CD8-positive, alpha-beta memory T cell (primary cell): ENCODE measurements around the gene NOC4L. TPM values are rescaled to one million over a fixed set of nuclear protein-coding genes. Genes with fewer than 3 reads are reported as not detected.

Source experiments
- CTCF ChIA-PET: fragments of 350-600 bp; sonication (Branson Sonifier 250); formaldehyde crosslinking; loops from one replicate; lab custom pipeline; 2021; ENCODE audit warnings: antibody characterized with exemption; lab: Charles Lee
- POLR2A ChIA-PET: fragments of 350-600 bp; sonication (Branson Sonifier 250); formaldehyde crosslinking; loops from one replicate; lab custom pipeline; 2021; ENCODE audit warnings: antibody characterized with exemption; lab: Charles Lee
- DNase-seq, 5 donors: peaks; one replicate each; pipeline versions ENCODE4 v3.0.0 to v3.0.0-alpha.2; 2020 to 2022; ENCODE audit warnings: mixed read lengths in 1 of 5
- H3K27ac ChIP-seq: one replicate; pipeline ENCODE4 v1.7.0; 2013; ENCODE audit warnings: low read depth, mild to moderate bottlenecking, low read length, moderate library complexity
- H3K27me3 ChIP-seq: 2 replicates; pipeline ENCODE4 v1.7.0; 2013; ENCODE audit warnings: low read length, mild to moderate bottlenecking; ENCODE audit not compliant: insufficient read depth, poor library complexity, severe bottlenecking
- H3K36me3 ChIP-seq: 2 replicates; pipeline ENCODE4 v1.7.0; 2013; ENCODE audit warnings: mild to moderate bottlenecking, low read length, moderate library complexity; ENCODE audit not compliant: insufficient read depth
- H3K4me1 ChIP-seq: 2 replicates; pipeline ENCODE4 v1.7.0; 2013; ENCODE audit warnings: mild to moderate bottlenecking, low read length, moderate library complexity; ENCODE audit not compliant: insufficient read depth
- H3K4me3 ChIP-seq: 2 replicates; pipeline ENCODE4 v1.7.0; 2013; ENCODE audit warnings: mild to moderate bottlenecking, low read length
- H3K9me3 ChIP-seq: 2 replicates; pipeline ENCODE4 v1.7.0; 2013; ENCODE audit warnings: mild to moderate bottlenecking, low read length
- H3K27ac Mint-ChIP-seq, 8 donors: one replicate each; pipeline ENCODE4 v1.8.0; 2020 to 2021; ENCODE audit warnings: mixed read lengths in 8 of 8, mild to moderate bottlenecking in 6 of 8, inconsistent platforms in 3 of 8, moderate library complexity in 3 of 8
- H3K27me3 Mint-ChIP-seq, 2 donors: one replicate each; pipeline ENCODE4 v1.8.0; 2020 to 2021; ENCODE audit warnings: mixed read lengths in 2 of 2, mild to moderate bottlenecking in 1 of 2, moderate library complexity in 1 of 2
- H3K36me3 Mint-ChIP-seq, 3 donors: one replicate each; pipeline ENCODE4 v1.8.0; 2020 to 2021; ENCODE audit warnings: mixed read lengths in 3 of 3, inconsistent platforms in 1 of 3, mild to moderate bottlenecking in 1 of 3
- H3K4me1 Mint-ChIP-seq, 3 donors: one replicate each; pipeline ENCODE4 v1.8.0; 2020 to 2021; ENCODE audit warnings: mixed read lengths in 3 of 3, inconsistent platforms in 1 of 3, mild to moderate bottlenecking in 1 of 3
- H3K4me3 Mint-ChIP-seq, 7 donors: one replicate each; pipeline ENCODE4 v1.8.0; 2020 to 2021; ENCODE audit warnings: mixed read lengths in 7 of 7, mild to moderate bottlenecking in 6 of 7, moderate library complexity in 4 of 7, inconsistent platforms in 2 of 7
- H3K9me3 Mint-ChIP-seq, 5 donors: one replicate each; pipeline ENCODE4 v1.8.0; 2020 to 2022; ENCODE audit warnings: mixed read lengths in 5 of 5, mild to moderate bottlenecking in 3 of 5, moderate library complexity in 2 of 5, inconsistent platforms in 1 of 5
- polyA plus RNA-seq: library from polyadenylated mRNA; unstranded; fragments of 300-500 nt; fragmentation: Illumina TruSeq; gene quantifications from one replicate; pipeline ENCODE4 v1.2.3, GENCODE V29; 2021
- total RNA-seq, 2 experiments: library from RNA; stranded (reverse); gene quantifications; one replicate each; pipeline ENCODE4 v1.2.3, GENCODE V29; 2021

Gene NOC4L
- total and polyA plus RNA-seq, 3 experiments from 2014 or later: 25.1 to 56.0 (median 55.7) TPM

- CTCF ChIA-PET: interaction anchor here (1.2 to 1.9 kb wide), 3 partner anchors 9 to 57 kb away, joined by 3 to 5 read pairs (median 4); no protein-coding TSS in a partner anchor
- no peaks in the 10 kb centered on the region for H3K9me3 ChIP-seq
- peak overlapping the region in 4 of 7 donors; percentile 15 to 59 (median 28) for H3K4me3 Mint-ChIP-seq
- POLR2A ChIA-PET: interaction anchor here (1.3 kb wide), 1 partner anchor 23 kb away, joined by 4 read pairs; no protein-coding TSS in a partner anchor
- H3K36me3 ChIP-seq: no peaks in the 10 kb centered on the region
- peaks cover 21% of the 10 kb centered on the region for H3K4me1 ChIP-seq
- no peaks in the 10 kb centered on the region for H3K9me3 Mint-ChIP-seq
- peaks cover 7 to 24% (median 8%) of the 10 kb centered on the region in 3 donors for H3K4me1 Mint-ChIP-seq
- no peak overlapping the region for H3K4me3 ChIP-seq
- no peaks in the 10 kb centered on the region for H3K36me3 Mint-ChIP-seq
- H3K27me3 Mint-ChIP-seq: no peaks in the 10 kb centered on the region
- H3K27ac ChIP-seq: no peak overlapping the region
- H3K27me3 ChIP-seq: no peaks in the 10 kb centered on the region
- DNase-seq: peak in 2 of 5 donors; percentile 33 to 44
- H3K27ac Mint-ChIP-seq: no peak overlapping the region
Observed at GRCh38 chr12:132162508-132163031, 18.3 kb downstream of the NOC4L start.

GRCh38 chr12:132163041-132163910 lies 19.0 kb downstream of the NOC4L start:
- Mint-ChIP-seq H3K4me1 (peaks cover 7 to 24% (median 8%) of the 10 kb centered on the region in 3 donors), H3K36me3 (no peaks in the 10 kb centered on the region), H3K4me3 (peak overlapping the region in 3 of 7 donors; percentile 37 to 62 (median 52)), H3K9me3 (no peaks in the 10 kb centered on the region), H3K27ac (peak overlapping the region in 2 of 8 donors; percentile 11 to 27), H3K27me3 (no peaks in the 10 kb centered on the region)
- no peak overlapping the region for H3K4me3 ChIP-seq
- H3K4me1 ChIP-seq: peaks cover 26% of the 10 kb centered on the region
- no peaks in the 10 kb centered on the region for H3K9me3 ChIP-seq
- H3K36me3 ChIP-seq: no peaks in the 10 kb centered on the region
- H3K27me3 ChIP-seq: no peaks in the 10 kb centered on the region
- POLR2A ChIA-PET: interaction anchor here (1.3 kb wide), 1 partner anchor 22 kb away, joined by 4 read pairs; no protein-coding TSS in a partner anchor
- CTCF ChIA-PET: interaction anchor here (1.2 to 1.9 kb wide), 3 partner anchors 9 to 56 kb away, joined by 3 to 5 read pairs (median 4); no protein-coding TSS in a partner anchor
- H3K27ac ChIP-seq: no peak overlapping the region
- DNase-seq: peak in 1 of 5 donors; percentile 39

GRCh38 chr12:132163911-132164288 lies 19.6 kb downstream of the NOC4L start:
- Mint-ChIP-seq H3K9me3 (no peaks in the 10 kb centered on the region), H3K36me3 (no peaks in the 10 kb centered on the region), H3K4me1 (peaks cover 7 to 24% (median 8%) of the 10 kb centered on the region in 3 donors), H3K27ac (peak overlapping the region in 2 of 8 donors; percentile 4 to 12), H3K4me3 (peak overlapping the region in 2 of 7 donors; percentile 14 to 15), H3K27me3 (no peaks in the 10 kb centered on the region)
- CTCF ChIA-PET: interaction anchor here (1.9 kb wide), 1 partner anchor 25 kb away, joined by 5 read pairs; no protein-coding TSS in a partner anchor
- Histone ChIP-seq H3K4me1 (peaks cover 27% of the 10 kb centered on the region), H3K9me3 (no peaks in the 10 kb centered on the region), H3K27me3 (no peaks in the 10 kb centered on the region), H3K27ac (no peak overlapping the region), H3K36me3 (no peaks in the 10 kb centered on the region), H3K4me3 (no peak overlapping the region)
- POLR2A ChIA-PET: no interaction called here
- DNase-seq: no peak

GRCh38 chr12:132164426-132164825 lies 20.2 kb downstream of the NOC4L start:
- H3K27me3 ChIP-seq: no peaks in the 10 kb centered on the region
- peaks cover 27% of the 10 kb centered on the region for H3K4me1 ChIP-seq
- no peaks in the 10 kb centered on the region for H3K27me3 Mint-ChIP-seq
- no peaks in the 10 kb centered on the region for H3K9me3 Mint-ChIP-seq
- POLR2A ChIA-PET: no interaction called here
- no peak for DNase-seq
- peaks cover 7 to 24% (median 8%) of the 10 kb centered on the region in 3 donors for H3K4me1 Mint-ChIP-seq
- no peaks in the 10 kb centered on the region for H3K9me3 ChIP-seq
- CTCF ChIA-PET: no interaction called here
- no peak overlapping the region for H3K27ac ChIP-seq
- H3K36me3 ChIP-seq: no peaks in the 10 kb centered on the region
- no peak overlapping the region for H3K27ac Mint-ChIP-seq
- no peaks in the 10 kb centered on the region for H3K36me3 Mint-ChIP-seq
- peak overlapping the region in 1 of 7 donors; percentile 14 for H3K4me3 Mint-ChIP-seq
- H3K4me3 ChIP-seq: no peak overlapping the region

- no peak overlapping the region for H3K27ac ChIP-seq
- no peaks in the 10 kb centered on the region for H3K36me3 Mint-ChIP-seq
- no peak overlapping the region for H3K4me3 Mint-ChIP-seq
- no peak overlapping the region for H3K27ac Mint-ChIP-seq
- no peaks in the 10 kb centered on the region for H3K9me3 Mint-ChIP-seq
- H3K36me3 ChIP-seq: no peaks in the 10 kb centered on the region
- ChIA-PET CTCF (no interaction called here), POLR2A (no interaction called here)
- DNase-seq: no peak
- H3K4me1 ChIP-seq: peaks cover 27% of the 10 kb centered on the region
- no peaks in the 10 kb centered on the region for H3K27me3 ChIP-seq
- peaks cover 7 to 24% (median 8%) of the 10 kb centered on the region in 3 donors for H3K4me1 Mint-ChIP-seq
- H3K4me3 ChIP-seq: no peak overlapping the region
- no peaks in the 10 kb centered on the region for H3K27me3 Mint-ChIP-seq
- no peaks in the 10 kb centered on the region for H3K9me3 ChIP-seq
Observed at GRCh38 chr12:132165584-132165983, 21.3 kb downstream of the NOC4L start.

GRCh38 chr12:132166093-132166492 lies 21.8 kb downstream of the NOC4L start:
- Mint-ChIP-seq H3K27ac (no peak overlapping the region), H3K4me3 (no peak overlapping the region), H3K27me3 (no peaks in the 10 kb centered on the region), H3K4me1 (peaks cover 7 to 24% (median 8%) of the 10 kb centered on the region in 3 donors), H3K36me3 (no peaks in the 10 kb centered on the region), H3K9me3 (no peaks in the 10 kb centered on the region)
- Histone ChIP-seq H3K27ac (no peak overlapping the region), H3K27me3 (no peaks in the 10 kb centered on the region), H3K4me1 (peaks cover 27% of the 10 kb centered on the region), H3K9me3 (no peaks in the 10 kb centered on the region), H3K4me3 (no peak overlapping the region), H3K36me3 (no peaks in the 10 kb centered on the region)
- DNase-seq: no peak
- CTCF ChIA-PET: no interaction called here
- POLR2A ChIA-PET: no interaction called here

GRCh38 chr12:132166801-132167591 lies 22.7 kb downstream of the NOC4L start:
- H3K27me3 Mint-ChIP-seq: no peaks in the 10 kb centered on the region
- peak overlapping the region in 1 of 8 donors; percentile 70 for H3K27ac Mint-ChIP-seq
- H3K9me3 Mint-ChIP-seq: no peaks in the 10 kb centered on the region
- CTCF ChIA-PET: no interaction called here
- no peaks in the 10 kb centered on the region for H3K36me3 Mint-ChIP-seq
- H3K36me3 ChIP-seq: no peaks in the 10 kb centered on the region
- no peak overlapping the region for H3K4me3 ChIP-seq
- H3K4me1 Mint-ChIP-seq: peaks cover 7 to 24% (median 8%) of the 10 kb centered on the region in 3 donors
- H3K27ac ChIP-seq: no peak overlapping the region
- no peaks in the 10 kb centered on the region for H3K27me3 ChIP-seq
- peak in 1 of 5 donors; percentile 26 for DNase-seq
- peaks cover 27% of the 10 kb centered on the region for H3K4me1 ChIP-seq
- no peak overlapping the region for H3K4me3 Mint-ChIP-seq
- H3K9me3 ChIP-seq: no peaks in the 10 kb centered on the region
- POLR2A ChIA-PET: no interaction called here
